PC-9 (cell line): Measurements from ENCODE around the gene TSFM. TPM values are rescaled to one million over a fixed set of nuclear protein-coding genes. Genes with fewer than 3 reads are reported as not detected.

ENCODE experiments used
- BruUV-seq: library from RNA; stranded (reverse); fragments of 400-500 nt; replicated peaks from 2 replicates; lab custom pipeline; 2021; lab: Mats Ljungman, UMichigan
- CTCF ChIA-PET: fragments of 300-600 bp; sonication (Branson Sonifier 250); formaldehyde crosslinking; loops from one replicate; lab custom pipeline; 2022; ENCODE audit warnings: antibody characterized with exemption; lab: Charles Lee
- POLR2A ChIA-PET: fragments of 300-600 bp; sonication (Branson Sonifier 250); formaldehyde crosslinking; loops from one replicate; lab custom pipeline; 2022; ENCODE audit warnings: antibody characterized with exemption; ENCODE audit not compliant: unreplicated experiment; lab: Charles Lee
- DNase-seq, 2 experiments: peaks; one replicate each; pipeline versions ENCODE4 v3.0.0 to v3.0.0-alpha.2; 2015 to 2022; ENCODE audit warnings: mixed read lengths in 1 of 2
- H2AFZ ChIP-seq: fragments of 200-600 bp; sonication (generic); 2 replicates; pipeline ENCODE4 v1.8.1; 2017; ENCODE audit warnings: antibody characterized with exemption
- H3F3A ChIP-seq: fragments of 200-600 bp; sonication (generic); 2 replicates; pipeline ENCODE4 v1.8.1; 2017; ENCODE audit warnings: antibody characterized with exemption, mild to moderate bottlenecking, low read depth; ENCODE audit not compliant: insufficient read depth
- H3K27ac ChIP-seq: fragments of 200-600 bp; sonication (generic); 2 replicates; pipeline ENCODE4 v1.6.1; 2016; ENCODE audit warnings: mixed run types
- H3K27me3 ChIP-seq: fragments of 200-600 bp; sonication (generic); 2 replicates; pipeline ENCODE4 v1.6.1; 2016; ENCODE audit warnings: low read depth, mixed run types; ENCODE audit not compliant: insufficient read depth
- H3K36me3 ChIP-seq: fragments of 200-600 bp; sonication (generic); 2 replicates; pipeline ENCODE4 v1.6.1; 2016; ENCODE audit warnings: low read depth, mixed run types
- H3K4me1 ChIP-seq: fragments of 200-600 bp; sonication (generic); replicated peaks from 2 replicates; pipeline ENCODE4 v1.6.1; 2016; ENCODE audit warnings: mixed run types; ENCODE audit not compliant: insufficient read depth
- H3K4me2 ChIP-seq: fragments of 200-600 bp; sonication (generic); 2 replicates; pipeline ENCODE4 v1.6.1; 2017; ENCODE audit warnings: mixed run types
- H3K4me3 ChIP-seq: fragments of 200-600 bp; sonication (generic); 2 replicates; pipeline ENCODE4 v1.6.1; 2016; ENCODE audit warnings: mixed run types
- H3K79me2 ChIP-seq: fragments of 200-600 bp; sonication (generic); 2 replicates; pipeline ENCODE4 v1.6.1; 2017; ENCODE audit warnings: low read depth, mixed run types
- H3K9me2 ChIP-seq: fragments of 200-600 bp; sonication (generic); 2 replicates; pipeline ENCODE4 v1.8.1; 2017; ENCODE audit warnings: mild to moderate bottlenecking; ENCODE audit not compliant: insufficient read depth
- H3K9me3 ChIP-seq: fragments of 200-600 bp; sonication (generic); 2 replicates; pipeline ENCODE4 v1.8.1; 2016; ENCODE audit warnings: low read depth; ENCODE audit not compliant: insufficient read depth
- H4K20me1 ChIP-seq: fragments of 200-600 bp; sonication (generic); 2 replicates; pipeline ENCODE4 v1.8.1; 2017; ENCODE audit not compliant: insufficient read depth
- CTCF ChIP-seq: fragments of 200-600 bp; sonication (generic); conservative IDR thresholded peaks from 2 replicates; pipeline ENCODE4 v1.6.1; 2017; ENCODE audit warnings: mixed run types, antibody characterized with exemption, mild to moderate bottlenecking, moderate library complexity
- EZH2 ChIP-seq: fragments of 200-600 bp; sonication (generic); IDR thresholded peaks from 2 replicates; pipeline ENCODE4 v1.8.0; 2017; ENCODE audit warnings: antibody characterized with exemption, low read depth
- intact Hi-C: fragments of 100-400 bp; cut with micrococcal nuclease; formaldehyde crosslinking; loops from one replicate; pipeline ENCODE4 v1.10.0; 2022; ENCODE audit not compliant: unreplicated experiment
- total RNA-seq: library from RNA; stranded (reverse); gene quantifications from 2 replicates; pipeline ENCODE4 v1.2.3, GENCODE V29; 2021

TSFM gene
- total RNA-seq, 1 experiment from 2014 or later: 44.8 TPM

GRCh38 chr12:57775044-57775443 lies 7.5 kb upstream of the TSFM start:
- Histone ChIP-seq H3K4me2 (no peak overlapping the region), H3K36me3 (no peaks in the 10 kb centered on the region), H3K4me3 (no peak overlapping the region), H3K27me3 (no peaks in the 10 kb centered on the region), H4K20me1 (no peaks in the 10 kb centered on the region; the same call in 1 of the 2 replicates), H3K9me3 (no peaks in the 10 kb centered on the region), H3F3A (peaks cover 3% of the 10 kb centered on the region; the same call in 1 of the 2 replicates), H2AFZ (no peak overlapping the region), H3K4me1 (peaks cover 8% of the 10 kb centered on the region; the same call in 1 of the 2 replicates), H3K9me2 (no peaks in the 10 kb centered on the region), H3K79me2 (peaks cover 19% of the 10 kb centered on the region), H3K27ac (no peak overlapping the region)
- intact Hi-C loops: no loop called here
- ChIA-PET CTCF (interaction anchor here (0.5 to 0.7 kb wide), 2 partner anchors 93 to 317 kb away, joined by 3 to 4 read pairs; no protein-coding TSS in a partner anchor), POLR2A (no interaction called here)
- DNase-seq: no peak
- BruUV-seq: no TSS peak
- TF ChIP-seq EZH2 (no peak), CTCF (no peak)

- Histone ChIP-seq H3K4me1 (peaks cover 8% of the 10 kb centered on the region; the same call in 1 of the 2 replicates), H3K79me2 (peaks cover 15% of the 10 kb centered on the region), H3K4me3 (no peak overlapping the region), H3F3A (peaks cover 3% of the 10 kb centered on the region; the same call in 1 of the 2 replicates), H2AFZ (no peak overlapping the region), H3K9me2 (no peaks in the 10 kb centered on the region), H3K9me3 (no peaks in the 10 kb centered on the region), H3K4me2 (no peak overlapping the region), H4K20me1 (no peaks in the 10 kb centered on the region), H3K27me3 (no peaks in the 10 kb centered on the region), H3K36me3 (no peaks in the 10 kb centered on the region), H3K27ac (no peak overlapping the region)
- ChIA-PET CTCF (no interaction called here), POLR2A (interaction anchor here (0.5 kb wide), 1 partner anchor 41 kb away, joined by 4 read pairs; no protein-coding TSS in a partner anchor)
- no peak for DNase-seq
- BruUV-seq: no TSS peak
- intact Hi-C loops: no loop called here
- TF ChIP-seq EZH2 (no peak), CTCF (no peak)
Observed at GRCh38 chr12:57775563-57776246, 6.9 kb upstream of the TSFM start.

- intact Hi-C loops: no loop called here
- BruUV-seq: no TSS peak
- H3K9me3 ChIP-seq: no peaks in the 10 kb centered on the region
- TF ChIP-seq EZH2 (no peak), CTCF (no peak)
- no peak overlapping the region for H3K4me2 ChIP-seq
- H3K9me2 ChIP-seq: no peaks in the 10 kb centered on the region
- H3K36me3 ChIP-seq: no peaks in the 10 kb centered on the region
- H3F3A ChIP-seq: peaks cover 3% of the 10 kb centered on the region; the same call in 1 of the 2 replicates
- no peaks in the 10 kb centered on the region for H3K27me3 ChIP-seq
- DNase-seq: no peak
- no peaks in the 10 kb centered on the region for H4K20me1 ChIP-seq
- peaks cover 8% of the 10 kb centered on the region; the same call in 1 of the 2 replicates for H3K4me1 ChIP-seq
- no peak overlapping the region for H3K4me3 ChIP-seq
- H3K27ac ChIP-seq: no peak overlapping the region
- H2AFZ ChIP-seq: no peak overlapping the region
- H3K79me2 ChIP-seq: peaks cover 11% of the 10 kb centered on the region; the same call in 1 of the 2 replicates
- POLR2A ChIA-PET: no interaction called here
- CTCF ChIA-PET: no interaction called here
Observed at GRCh38 chr12:57776247-57776587, 6.4 kb upstream of the TSFM start.
